ENCODE measurements around the gene LKAAEAR1.

The LKAAEAR1 gene

GRCh38 chr20:64072498-64073063 lies 11.6 kb downstream of the LKAAEAR1 start:
- peaks cover 36% of the 10 kb centered on the region for H3K36me3 ChIP-seq (ENCODE audit: insufficient read depth, low read length)
- H3K79me2 ChIP-seq (ENCODE audit: insufficient read depth, low read length), result no peaks in the 10 kb centered on the region
- H3K4me1 ChIP-seq (ENCODE audit: insufficient read depth, low read length), result no peaks in the 10 kb centered on the region
- ATAC-seq (ENCODE audit: insufficient read depth, low read depth) (no peak), DNase-seq (no peak)
- no peak overlapping the region for H2AFZ ChIP-seq (ENCODE audit: low read depth, low read length)
- no peak overlapping the region for H3K27ac ChIP-seq (ENCODE audit: low read length)
- no peak overlapping the region for H3K4me3 ChIP-seq (ENCODE audit: low read depth in 1 of 2, low read length in 2 of 2)
- peaks cover 28% of the 10 kb centered on the region; the same call in 1 of the 2 replicates for H4K20me1 ChIP-seq (ENCODE audit: insufficient read depth, low read length)
- H3K4me2 ChIP-seq (ENCODE audit: insufficient read depth, low read length), result no peak overlapping the region
- no peaks in the 10 kb centered on the region for H3K9me3 ChIP-seq (ENCODE audit: insufficient read depth, low read length, severe bottlenecking)
- no peak overlapping the region for H3K9ac ChIP-seq (ENCODE audit: low read depth, low read length)
- TF ChIP-seq CTCF (IDR thresholded peaks at IDR 0.05; ENCODE audit: borderline replicate concordance, extremely low read depth, low read length, poor library complexity, severe bottlenecking) (no peak), EZH2 (IDR thresholded peaks at IDR 0.05; ENCODE audit: borderline replicate concordance, low read depth, low read length, severe bottlenecking) (no peak)
- H3K27me3 ChIP-seq (ENCODE audit: insufficient read depth, low read length, poor library complexity), result no peaks in the 10 kb centered on the region

DNA sequence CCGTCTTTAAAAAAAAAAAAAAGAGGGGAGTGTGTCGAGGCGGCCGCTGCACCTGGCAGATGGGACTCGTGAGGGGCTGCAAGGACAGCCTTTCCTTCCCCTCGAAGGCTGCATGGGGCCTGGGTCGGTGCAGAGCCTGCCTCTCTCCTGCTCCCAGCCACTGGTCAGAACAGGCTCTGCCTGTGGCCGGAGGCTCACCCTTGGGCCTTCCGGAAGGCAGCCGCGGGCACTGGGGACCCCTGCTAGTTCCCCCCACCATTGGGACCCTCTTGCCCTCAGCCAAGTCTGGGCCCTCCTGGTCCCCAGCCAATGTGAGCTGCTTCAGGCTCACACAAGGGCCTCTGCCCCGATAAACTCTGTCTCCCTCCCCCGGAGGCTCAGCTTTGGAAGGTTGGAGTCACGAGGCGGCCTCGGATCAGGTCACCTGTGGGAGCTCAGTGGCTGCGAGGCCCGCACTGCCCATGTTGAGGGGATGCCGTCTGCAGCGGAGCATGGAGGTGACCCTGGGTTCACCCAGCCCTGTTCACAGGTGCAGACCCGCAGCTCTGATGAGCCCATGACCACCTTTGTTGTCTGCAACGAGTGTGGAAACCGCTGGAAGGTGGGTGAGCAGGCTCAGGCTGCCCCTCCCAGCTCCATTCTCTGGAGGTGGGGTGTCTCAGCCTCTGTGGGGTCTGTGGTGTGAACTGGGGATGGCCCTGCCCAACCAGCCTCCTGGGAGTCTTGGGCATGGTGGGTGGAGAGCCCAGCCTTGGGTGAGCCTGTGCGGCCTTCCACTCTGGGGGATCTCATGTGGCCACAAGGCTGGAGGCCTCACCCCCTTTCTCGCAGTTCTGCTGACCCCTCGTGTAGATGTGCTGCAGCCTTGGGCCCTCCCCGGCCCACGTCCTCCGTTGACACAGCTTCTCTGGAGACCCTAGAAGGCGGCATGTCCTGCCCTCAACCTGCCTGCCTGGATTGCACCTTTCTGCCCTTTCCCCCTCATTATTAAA lies 12.6 kb downstream of the LKAAEAR1 start:
- ATAC-seq (ENCODE audit: insufficient read depth, low read depth), result no peak
- Histone ChIP-seq H3K4me3 (ENCODE audit: low read depth in 1 of 2, low read length in 2 of 2) (no peak overlapping the region), H3K4me1 (ENCODE audit: insufficient read depth, low read length) (no peaks in the 10 kb centered on the region), H3K27me3 (ENCODE audit: insufficient read depth, low read length, poor library complexity) (no peaks in the 10 kb centered on the region), H3K36me3 (ENCODE audit: insufficient read depth, low read length) (peaks cover 36% of the 10 kb centered on the region), H3K4me2 (ENCODE audit: insufficient read depth, low read length) (no peak overlapping the region), H4K20me1 (ENCODE audit: insufficient read depth, low read length) (peaks cover 22% of the 10 kb centered on the region; the same call in 1 of the 2 replicates), H3K9ac (ENCODE audit: low read depth, low read length) (no peak overlapping the region), H3K79me2 (ENCODE audit: insufficient read depth, low read length) (no peaks in the 10 kb centered on the region), H3K27ac (ENCODE audit: low read length) (no peak overlapping the region), H3K9me3 (ENCODE audit: insufficient read depth, low read length, severe bottlenecking) (no peaks in the 10 kb centered on the region), H2AFZ (ENCODE audit: low read depth, low read length) (no peak overlapping the region)
- TF ChIP-seq CTCF (IDR thresholded peaks at IDR 0.05; ENCODE audit: borderline replicate concordance, extremely low read depth, low read length, poor library complexity, severe bottlenecking) (no peak), EZH2 (IDR thresholded peaks at IDR 0.05; ENCODE audit: borderline replicate concordance, low read depth, low read length, severe bottlenecking) (no peak)
- no peak for DNase-seq

GRCh38 chr20:64070244-64070993 lies 13.8 kb downstream of the LKAAEAR1 start:
- TF ChIP-seq EZH2 (IDR thresholded peaks at IDR 0.05; ENCODE audit: borderline replicate concordance, low read depth, low read length, severe bottlenecking), result no peak
- no peak for TF ChIP-seq CTCF (IDR thresholded peaks at IDR 0.05; ENCODE audit: borderline replicate concordance, extremely low read depth, low read length, poor library complexity, severe bottlenecking)
- ATAC-seq (ENCODE audit: insufficient read depth, low read depth) (no peak), DNase-seq (no peak)
- Histone ChIP-seq H3K9me3 (ENCODE audit: insufficient read depth, low read length, severe bottlenecking) (no peaks in the 10 kb centered on the region), H3K9ac (ENCODE audit: low read depth, low read length) (no peak overlapping the region), H3K27me3 (ENCODE audit: insufficient read depth, low read length, poor library complexity) (no peaks in the 10 kb centered on the region), H2AFZ (ENCODE audit: low read depth, low read length) (no peak overlapping the region), H3K27ac (ENCODE audit: low read length) (no peak overlapping the region), H3K36me3 (ENCODE audit: insufficient read depth, low read length) (peaks cover 30% of the 10 kb centered on the region), H3K79me2 (ENCODE audit: insufficient read depth, low read length) (no peaks in the 10 kb centered on the region), H4K20me1 (ENCODE audit: insufficient read depth, low read length) (peaks cover 22% of the 10 kb centered on the region; the same call in 1 of the 2 replicates), H3K4me3 (ENCODE audit: low read depth in 1 of 2, low read length in 2 of 2) (no peak overlapping the region), H3K4me1 (ENCODE audit: insufficient read depth, low read length) (peaks cover 3% of the 10 kb centered on the region; the same call in 1 of the 2 replicates), H3K4me2 (ENCODE audit: insufficient read depth, low read length) (no peak overlapping the region)
